Loucy (cell line): ENCODE data around the gene CHPF.

Source experiments
- H2AFZ ChIP-seq: fragments of 200-600 bp; sonication (generic); 2 replicates; pipeline ENCODE4 v1.6.0; 2016; ENCODE audit warnings: antibody characterized with exemption, mild to moderate bottlenecking, low read length, moderate library complexity
- H3F3A ChIP-seq: fragments of 200-600 bp; 2 replicates; pipeline ENCODE4 v1.6.0; 2016; ENCODE audit warnings: antibody characterized with exemption, low read depth, mild to moderate bottlenecking
- H3K27me3 ChIP-seq: fragments of 200-600 bp; sonication (generic); 2 replicates; pipeline ENCODE4 v1.6.1; 2014; ENCODE audit warnings: low read length, mild to moderate bottlenecking; ENCODE audit not compliant: insufficient read depth, poor library complexity, severe bottlenecking
- H3K36me3 ChIP-seq: fragments of 200-600 bp; sonication (generic); 2 replicates; pipeline ENCODE4 v1.6.1; 2016; ENCODE audit warnings: low read length; ENCODE audit not compliant: insufficient read depth
- H3K4me1 ChIP-seq: fragments of 200-600 bp; sonication (generic); 2 replicates; pipeline ENCODE4 v1.5.1; 2014; ENCODE audit warnings: low read length, mild to moderate bottlenecking; ENCODE audit not compliant: insufficient read depth, poor library complexity, severe bottlenecking
- H3K4me2 ChIP-seq: fragments of 200-600 bp; sonication (generic); 2 replicates; pipeline ENCODE4 v1.6.0; 2014; ENCODE audit warnings: antibody characterized with exemption, low read length, low read depth, mild to moderate bottlenecking; ENCODE audit not compliant: poor library complexity, severe bottlenecking
- H3K4me3 ChIP-seq: fragments of 200-600 bp; sonication (generic); 2 replicates; pipeline ENCODE4 v1.5.1; 2014; ENCODE audit warnings: low read length, mild to moderate bottlenecking, mixed read lengths; ENCODE audit not compliant: poor library complexity, severe bottlenecking
- H3K79me2 ChIP-seq: fragments of 200-600 bp; sonication (generic); 2 replicates; pipeline ENCODE4 v1.6.1; 2014; ENCODE audit warnings: low read length; ENCODE audit not compliant: insufficient read depth
- H3K9ac ChIP-seq: fragments of 200-600 bp; sonication (generic); 2 replicates; pipeline ENCODE4 v1.6.0; 2014; ENCODE audit warnings: mild to moderate bottlenecking, low read depth, low read length, moderate library complexity; ENCODE audit not compliant: poor library complexity, severe bottlenecking
- H3K9me2 ChIP-seq: fragments of 200-600 bp; sonication (generic); replicated peaks from 2 replicates; pipeline ENCODE4 v1.6.1; 2016; ENCODE audit warnings: low read depth, low read length, mixed read lengths
- H3K9me3 ChIP-seq: fragments of 200-600 bp; sonication (generic); 2 replicates; pipeline ENCODE4 v1.6.1; 2014; ENCODE audit warnings: mild to moderate bottlenecking, antibody characterized with exemption, low read length, low read depth; ENCODE audit not compliant: insufficient read depth
- H4K20me1 ChIP-seq: fragments of 200-600 bp; sonication (generic); 2 replicates; pipeline ENCODE4 v1.6.0; 2014; ENCODE audit warnings: antibody characterized with exemption, low read length, mild to moderate bottlenecking; ENCODE audit not compliant: insufficient read depth, poor library complexity, severe bottlenecking
- EZH2phosphoT487 ChIP-seq: fragments of 200-600 bp; IDR thresholded peaks from 2 replicates; pipeline ENCODE4 v1.6.1; 2018; ENCODE audit warnings: antibody characterized with exemption, mild to moderate bottlenecking, moderate library complexity, borderline replicate concordance
- TF ChIP-seq, protein P1 (sequence below): fragments of 200-600 bp; sonication (generic); conservative IDR thresholded peaks from 2 replicates; pipeline ENCODE4 v1.5.1; 2014; ENCODE audit warnings: mild to moderate bottlenecking, antibody characterized with exemption, low read length

The CHPF gene

GRCh38 chr2:219591091-219591490 lies 47.5 kb upstream of the CHPF start:
- Histone ChIP-seq H3K9me3 (no peaks in the 10 kb centered on the region), H3K4me3 (no peak overlapping the region), H3K36me3 (no peaks in the 10 kb centered on the region), H3K9ac (no peak overlapping the region), H3K9me2 (no peaks in the 10 kb centered on the region), H3F3A (no peaks in the 10 kb centered on the region), H3K27me3 (no peaks in the 10 kb centered on the region), H4K20me1 (no peaks in the 10 kb centered on the region), H3K4me1 (no peaks in the 10 kb centered on the region), H3K79me2 (no peaks in the 10 kb centered on the region), H2AFZ (no peak overlapping the region), H3K4me2 (no peak overlapping the region)
- no peak for TF ChIP-seq EZH2phosphoT487
- TF ChIP-seq, protein P1, sequence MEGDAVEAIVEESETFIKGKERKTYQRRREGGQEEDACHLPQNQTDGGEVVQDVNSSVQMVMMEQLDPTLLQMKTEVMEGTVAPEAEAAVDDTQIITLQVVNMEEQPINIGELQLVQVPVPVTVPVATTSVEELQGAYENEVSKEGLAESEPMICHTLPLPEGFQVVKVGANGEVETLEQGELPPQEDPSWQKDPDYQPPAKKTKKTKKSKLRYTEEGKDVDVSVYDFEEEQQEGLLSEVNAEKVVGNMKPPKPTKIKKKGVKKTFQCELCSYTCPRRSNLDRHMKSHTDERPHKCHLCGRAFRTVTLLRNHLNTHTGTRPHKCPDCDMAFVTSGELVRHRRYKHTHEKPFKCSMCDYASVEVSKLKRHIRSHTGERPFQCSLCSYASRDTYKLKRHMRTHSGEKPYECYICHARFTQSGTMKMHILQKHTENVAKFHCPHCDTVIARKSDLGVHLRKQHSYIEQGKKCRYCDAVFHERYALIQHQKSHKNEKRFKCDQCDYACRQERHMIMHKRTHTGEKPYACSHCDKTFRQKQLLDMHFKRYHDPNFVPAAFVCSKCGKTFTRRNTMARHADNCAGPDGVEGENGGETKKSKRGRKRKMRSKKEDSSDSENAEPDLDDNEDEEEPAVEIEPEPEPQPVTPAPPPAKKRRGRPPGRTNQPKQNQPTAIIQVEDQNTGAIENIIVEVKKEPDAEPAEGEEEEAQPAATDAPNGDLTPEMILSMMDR: no peak

GRCh38 chr2:219581346-219581745 lies 37.7 kb upstream of the CHPF start:
- Histone ChIP-seq H3K4me2 (no peak overlapping the region), H3K79me2 (no peaks in the 10 kb centered on the region), H3K36me3 (no peaks in the 10 kb centered on the region), H3K9me2 (no peaks in the 10 kb centered on the region), H2AFZ (no peak overlapping the region), H3F3A (no peaks in the 10 kb centered on the region), H3K4me3 (no peak overlapping the region), H4K20me1 (no peaks in the 10 kb centered on the region), H3K9ac (no peak overlapping the region), H3K4me1 (no peaks in the 10 kb centered on the region), H3K9me3 (no peaks in the 10 kb centered on the region), H3K27me3 (no peaks in the 10 kb centered on the region)
- TF ChIP-seq, protein P1: no peak
- TF ChIP-seq EZH2phosphoT487: no peak

GRCh38 chr2:219578811-219579613 lies 35.4 kb upstream of the CHPF start:
- no peaks in the 10 kb centered on the region for H3K9me2 ChIP-seq
- TF ChIP-seq EZH2phosphoT487: no peak
- TF ChIP-seq, protein P1: no peak

More at GRCh38 chr2:219578811-219579613, 35.4 kb upstream of the CHPF start:
- Histone ChIP-seq H3K9me3 (no peaks in the 10 kb centered on the region), H3K36me3 (no peaks in the 10 kb centered on the region), H3K4me1 (no peaks in the 10 kb centered on the region), H3F3A (no peaks in the 10 kb centered on the region), H3K9ac (no peak overlapping the region), H3K79me2 (no peaks in the 10 kb centered on the region), H2AFZ (no peak overlapping the region), H4K20me1 (no peaks in the 10 kb centered on the region), H3K4me3 (no peak overlapping the region), H3K27me3 (no peaks in the 10 kb centered on the region), H3K4me2 (no peak overlapping the region)
